NT2/D1 (cell line): ENCODE data around the gene GNG7.
"Not testable (repeated sequence)": the region's sequence is repeated elsewhere in the genome, so short reads cannot be mapped to it uniquely, and the experiment has no call there.

ENCODE experiments used
- DNase-seq: peaks from one replicate; pipeline ENCODE4 v3.0.0-alpha.2; 2011; ENCODE audit warnings: low read depth, low spot score
- H3K27me3 ChIP-seq: 2 replicates; pipeline ENCODE4 v1.6.0; 2011; ENCODE audit warnings: mild to moderate bottlenecking; ENCODE audit not compliant: insufficient read length, insufficient read depth
- H3K36me3 ChIP-seq: 2 replicates; pipeline ENCODE4 v1.6.1; 2011; ENCODE audit warnings: mild to moderate bottlenecking, low read length, mixed read lengths; ENCODE audit not compliant: insufficient read depth, insufficient read length
- H3K4me1 ChIP-seq: 2 replicates; pipeline ENCODE4 v1.5.1; 2011; ENCODE audit not compliant: insufficient read depth, insufficient read length
- H3K4me3 ChIP-seq: 2 replicates; pipeline ENCODE4 v1.5.1; 2011; ENCODE audit warnings: low read depth; ENCODE audit not compliant: insufficient read length
- H3K9ac ChIP-seq: 2 replicates; pipeline ENCODE4 v1.6.0; 2011; ENCODE audit warnings: low read depth; ENCODE audit not compliant: insufficient read length
- H3K9me3 ChIP-seq: 2 replicates; pipeline ENCODE4 v1.5.1; 2011; ENCODE audit warnings: mild to moderate bottlenecking, low read length; ENCODE audit not compliant: insufficient read depth
- SUZ12 ChIP-seq: IDR thresholded peaks from 2 replicates; pipeline ENCODE4 v1.6.1; 2011; ENCODE audit not compliant: insufficient read length, insufficient read depth; ENCODE audit errors: extremely low read depth
- YY1 ChIP-seq: IDR thresholded peaks from 2 replicates; pipeline ENCODE4 v1.6.1; 2011; ENCODE audit not compliant: insufficient read length, insufficient read depth
- ZNF274 ChIP-seq: IDR thresholded peaks from 2 replicates; pipeline ENCODE4 v1.6.1; 2011; ENCODE audit warnings: mild to moderate bottlenecking, low read depth, low read length

The GNG7 gene

DNA sequence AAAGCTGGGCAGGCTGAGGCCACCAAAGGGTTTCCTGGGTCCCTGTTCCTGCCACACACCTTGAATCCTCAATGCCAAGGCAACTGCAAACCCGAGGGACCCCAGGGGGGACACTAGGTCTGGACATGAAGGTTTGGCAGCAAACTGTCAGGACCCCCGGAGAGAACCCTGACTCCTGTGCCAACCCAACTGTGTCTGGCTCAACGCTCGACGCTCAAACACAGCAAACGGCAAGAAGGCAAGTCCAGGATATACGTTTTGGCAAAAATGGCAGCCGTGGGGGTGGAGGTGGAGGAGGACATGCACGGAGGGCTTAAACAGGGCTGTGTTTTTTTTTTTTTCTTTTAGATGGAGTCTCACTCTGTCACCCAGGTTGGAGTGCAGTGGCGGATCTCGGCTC is 153.5 kb downstream of the GNG7 start:
- Histone ChIP-seq H3K4me3 (no peak overlapping the region), H3K36me3 (no peaks in the 10 kb centered on the region), H3K4me1 (peaks cover 20% of the 10 kb centered on the region), H3K9me3 (no peaks in the 10 kb centered on the region), H3K9ac (no peak overlapping the region), H3K27me3 (no peaks in the 10 kb centered on the region)
- DNase-seq, result no peak
- no peak for TF ChIP-seq SUZ12

DNA sequence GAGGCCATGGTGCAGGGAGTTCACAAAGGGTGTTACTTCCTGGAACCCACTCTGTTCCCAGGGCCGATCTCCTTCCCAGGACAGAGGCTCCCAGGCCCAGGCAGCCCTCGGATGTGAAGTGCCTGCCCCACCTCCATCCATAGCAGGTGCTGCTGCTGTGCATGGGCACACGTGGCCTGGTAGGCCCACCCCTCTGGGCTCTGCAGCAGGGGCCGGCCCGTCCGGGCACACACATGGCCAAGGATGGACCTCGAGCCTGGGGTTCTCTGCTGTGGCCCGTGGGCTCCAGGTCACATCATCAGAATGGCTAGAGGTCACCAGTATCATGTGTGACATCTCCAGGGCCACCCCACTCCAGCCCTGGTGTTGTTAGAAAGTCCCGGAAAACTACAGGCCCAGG is 154.8 kb downstream of the GNG7 start:
- H3K36me3 ChIP-seq, result no peaks in the 10 kb centered on the region
- TF ChIP-seq YY1 (no peak), ZNF274 (no peak), SUZ12 (no peak)
- DNase-seq, result no peak
- peaks cover 22% of the 10 kb centered on the region for H3K4me1 ChIP-seq
- H3K9ac ChIP-seq, result no peak overlapping the region
- no peak overlapping the region for H3K4me3 ChIP-seq
- no peaks in the 10 kb centered on the region for H3K27me3 ChIP-seq
- H3K9me3 ChIP-seq, result no peaks in the 10 kb centered on the region

DNA sequence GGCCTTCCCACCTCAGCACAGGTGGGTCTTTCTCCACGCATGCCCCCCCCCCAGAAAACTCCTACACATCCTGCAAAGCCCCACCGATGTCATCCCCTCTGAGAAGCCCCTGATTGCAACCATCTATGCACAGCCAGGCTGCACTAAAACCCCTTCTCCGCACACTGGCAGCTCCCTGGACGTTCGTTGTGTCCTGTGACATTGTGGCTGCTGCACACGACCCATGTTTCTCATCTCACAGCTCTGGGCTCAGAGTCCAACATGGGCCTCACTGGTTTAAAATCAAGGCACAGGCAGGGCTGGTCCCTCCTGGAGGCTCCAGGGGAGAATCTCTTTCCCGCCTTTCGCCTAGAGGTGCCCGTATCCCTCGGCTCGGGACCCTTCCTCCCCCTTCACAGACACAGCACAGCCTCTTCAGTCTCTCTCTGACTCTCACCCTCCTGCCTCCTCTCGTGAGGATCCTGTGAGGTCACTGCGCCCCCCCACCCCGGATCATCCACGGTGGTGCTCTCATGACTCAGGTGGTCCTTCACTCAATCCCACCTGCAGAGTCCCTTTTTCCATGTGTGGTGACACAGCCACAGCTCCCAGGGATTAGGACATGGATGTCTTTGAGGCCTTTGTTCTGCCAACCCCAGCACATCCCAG is 155.3 kb downstream of the GNG7 start:
- Histone ChIP-seq H3K9ac (no peak overlapping the region), H3K36me3 (no peaks in the 10 kb centered on the region), H3K27me3 (no peaks in the 10 kb centered on the region), H3K4me3 (no peak overlapping the region), H3K4me1 (peaks cover 24% of the 10 kb centered on the region), H3K9me3 (no peaks in the 10 kb centered on the region)
- TF ChIP-seq ZNF274, result no peak
- TF ChIP-seq SUZ12, result no peak
- no peak for TF ChIP-seq YY1
- DNase-seq, result no peak

GRCh38 chr19:2546128-2547032 is 156.1 kb downstream of the GNG7 start:
- Histone ChIP-seq H3K9ac (peak overlapping the region; percentile 64), H3K36me3 (no peaks in the 10 kb centered on the region), H3K27me3 (no peaks in the 10 kb centered on the region), H3K4me3 (no peak overlapping the region), H3K4me1 (peaks cover 27% of the 10 kb centered on the region), H3K9me3 (no peaks in the 10 kb centered on the region)
- TF ChIP-seq SUZ12 (no peak), ZNF274 (no peak)
- DNase-seq, result no peak

- H3K9ac ChIP-seq, result peak overlapping the region; percentile 64
- not testable (repeated sequence) for H3K9me3 ChIP-seq, H3K27me3 ChIP-seq, DNase-seq, H3K4me3 ChIP-seq, H3K36me3 ChIP-seq
- H3K4me1 ChIP-seq, result peaks cover 21% of the 10 kb centered on the region
Observed at GRCh38 chr19:2545416-2546127, 156.9 kb downstream of the GNG7 start.

- peaks cover 21% of the 10 kb centered on the region for H3K4me1 ChIP-seq
- peak overlapping the region; percentile 67 for H3K9ac ChIP-seq
- no peak for DNase-seq
- H3K36me3 ChIP-seq, result no peaks in the 10 kb centered on the region
- no peak overlapping the region for H3K4me3 ChIP-seq
- TF ChIP-seq SUZ12 (no peak), YY1 (no peak), ZNF274 (no peak)
- no peaks in the 10 kb centered on the region for H3K27me3 ChIP-seq
- no peaks in the 10 kb centered on the region for H3K9me3 ChIP-seq
Observed at GRCh38 chr19:2544576-2545415, 157.7 kb downstream of the GNG7 start.
